Measurements from ENCODE around the gene MPND.
"Not testable (repeated sequence)": the region's sequence is repeated elsewhere in the genome, so short reads cannot be mapped to it uniquely, and the experiment has no call there.

The MPND gene

DNA sequence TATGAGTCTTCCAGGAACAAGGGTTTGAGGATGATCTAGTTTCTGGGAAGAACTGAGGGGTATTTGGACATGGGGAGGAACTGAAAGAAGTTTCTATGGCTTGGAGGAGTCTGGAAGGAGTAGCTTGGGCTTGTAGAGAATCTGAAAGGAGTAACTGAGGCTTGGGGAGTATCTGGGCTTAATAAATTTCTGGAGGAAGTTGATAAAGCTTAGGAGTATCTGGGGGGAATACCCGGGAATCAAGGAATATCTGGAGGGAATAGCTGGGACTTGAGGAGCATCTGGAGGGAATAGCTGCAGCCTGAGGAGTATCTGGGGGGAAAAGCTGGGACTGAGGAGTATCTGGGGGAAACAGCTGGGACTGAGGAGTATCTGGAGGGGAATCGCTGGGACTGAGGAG, 22.9 kb upstream of the MPND start:
- DNase-seq: no peak

DNA sequence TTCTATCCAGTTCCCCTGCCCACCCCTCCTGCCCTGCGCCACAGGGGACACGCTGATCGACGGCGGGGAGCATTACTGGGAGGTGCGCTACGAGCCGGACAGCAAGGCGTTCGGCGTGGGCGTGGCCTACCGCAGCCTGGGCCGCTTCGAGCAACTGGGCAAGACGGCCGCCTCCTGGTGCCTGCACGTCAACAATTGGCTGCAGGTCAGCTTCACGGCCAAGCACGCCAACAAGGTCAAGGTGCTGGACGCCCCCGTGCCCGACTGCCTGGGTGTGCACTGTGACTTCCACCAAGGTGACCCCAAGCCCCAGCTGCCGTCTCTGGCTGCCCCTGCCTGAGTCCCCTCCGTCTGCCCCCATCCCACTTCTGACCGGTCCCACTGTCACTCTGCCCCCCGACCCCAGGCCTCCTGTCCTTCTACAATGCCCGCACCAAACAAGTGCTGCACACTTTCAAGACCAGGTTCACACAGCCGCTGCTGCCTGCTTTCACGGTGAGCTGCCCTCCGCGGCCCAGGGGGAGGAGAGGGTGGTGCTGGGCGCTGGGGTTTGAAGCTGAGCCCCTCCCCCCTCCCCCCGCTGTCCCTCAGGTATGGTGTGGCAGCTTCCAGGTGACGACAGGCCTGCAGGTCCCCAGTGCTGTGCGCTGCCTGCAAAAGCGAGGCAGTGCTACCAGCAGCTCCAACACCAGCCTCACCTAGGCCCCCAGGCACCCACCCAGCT, 20.3 kb upstream of the MPND start:
- no peak for DNase-seq

DNA sequence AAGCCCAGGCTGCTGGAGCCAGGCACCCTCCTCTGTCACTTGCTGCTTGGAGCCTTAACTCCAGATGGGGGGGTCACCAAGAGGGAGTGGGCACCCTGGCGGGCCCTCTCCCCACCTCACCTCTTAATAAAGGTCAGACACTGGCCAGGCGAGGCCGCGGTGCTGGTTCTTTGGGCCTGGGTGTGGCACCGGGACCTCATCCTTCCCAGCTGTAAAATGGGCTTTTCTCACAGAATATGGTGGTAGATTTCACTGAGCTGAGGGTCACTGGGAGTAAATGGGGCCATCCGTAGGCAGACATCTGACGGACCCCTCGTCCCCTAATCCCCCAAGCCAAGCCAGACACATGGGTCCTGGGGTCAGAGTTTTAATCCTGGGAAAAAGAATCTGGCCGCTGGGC, 19.7 kb upstream of the MPND start:
- DNase-seq: no peak

DNA sequence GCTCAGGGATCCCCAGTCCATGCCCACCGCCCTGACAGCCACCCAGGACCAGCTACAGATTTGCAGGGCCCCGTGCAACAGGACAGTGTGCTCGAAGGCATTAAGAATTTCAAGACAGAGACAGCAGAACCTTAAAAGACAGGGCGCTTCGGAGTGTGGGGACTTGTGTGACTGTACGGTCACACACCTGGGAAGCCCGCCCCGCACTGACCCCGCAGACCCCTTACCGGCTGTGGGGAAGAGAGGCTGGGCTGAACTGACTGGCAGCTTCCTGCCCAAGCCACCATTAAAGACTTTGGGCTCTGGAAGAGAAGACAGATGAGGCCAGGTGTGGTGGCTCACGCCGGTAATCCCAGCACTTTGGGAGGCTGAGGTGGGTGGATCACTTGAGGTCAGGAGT, 19.1 kb upstream of the MPND start:
- no peak for DNase-seq

- DNase-seq: no peak
These were observed 17.0 kb upstream of the MPND start for GRCh38 chr19:4326215-4326836.

GRCh38 chr19:4326837-4327251, 16.5 kb upstream of the MPND start:
- DNase-seq: no peak

DNA sequence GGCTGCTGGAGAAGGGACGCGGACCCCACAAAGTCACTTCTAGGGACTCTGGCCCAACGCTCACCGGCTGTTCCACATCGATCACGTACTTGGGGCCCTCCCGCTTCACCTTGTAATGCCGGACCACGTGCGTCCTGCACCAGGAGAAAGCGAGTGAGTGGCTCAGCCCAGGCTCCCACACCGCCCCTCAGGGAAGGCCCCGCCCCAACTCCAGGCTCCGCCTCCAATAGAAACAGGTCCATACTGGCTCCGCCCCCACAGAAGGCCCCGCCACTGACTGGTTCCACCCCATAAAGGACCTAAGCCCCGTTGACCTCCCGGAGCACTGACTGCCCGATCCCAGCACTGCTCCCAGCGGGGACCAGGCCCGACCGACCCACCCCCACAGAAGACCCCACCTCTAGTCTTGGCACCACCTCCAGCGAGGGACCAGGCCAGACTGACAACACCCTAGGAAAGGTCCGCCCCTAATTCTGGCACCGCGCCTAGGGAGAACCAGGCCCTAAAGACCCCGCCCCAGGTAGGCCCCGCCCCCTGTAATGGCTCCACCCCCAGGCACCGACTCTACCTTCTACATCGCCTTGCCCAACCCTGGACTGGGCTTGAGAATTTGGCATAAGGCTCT, 16.0 kb upstream of the MPND start:
- DNase-seq: peak in 3 of 4 experiments; percentile 30 to 70 (median 32)

GRCh38 chr19:4327877-4328242, 15.5 kb upstream of the MPND start:
- no peak for DNase-seq

GRCh38 chr19:4328243-4328990, 14.9 kb upstream of the MPND start:
- peak; percentile 86 to 100 (median 92) for DNase-seq

DNA sequence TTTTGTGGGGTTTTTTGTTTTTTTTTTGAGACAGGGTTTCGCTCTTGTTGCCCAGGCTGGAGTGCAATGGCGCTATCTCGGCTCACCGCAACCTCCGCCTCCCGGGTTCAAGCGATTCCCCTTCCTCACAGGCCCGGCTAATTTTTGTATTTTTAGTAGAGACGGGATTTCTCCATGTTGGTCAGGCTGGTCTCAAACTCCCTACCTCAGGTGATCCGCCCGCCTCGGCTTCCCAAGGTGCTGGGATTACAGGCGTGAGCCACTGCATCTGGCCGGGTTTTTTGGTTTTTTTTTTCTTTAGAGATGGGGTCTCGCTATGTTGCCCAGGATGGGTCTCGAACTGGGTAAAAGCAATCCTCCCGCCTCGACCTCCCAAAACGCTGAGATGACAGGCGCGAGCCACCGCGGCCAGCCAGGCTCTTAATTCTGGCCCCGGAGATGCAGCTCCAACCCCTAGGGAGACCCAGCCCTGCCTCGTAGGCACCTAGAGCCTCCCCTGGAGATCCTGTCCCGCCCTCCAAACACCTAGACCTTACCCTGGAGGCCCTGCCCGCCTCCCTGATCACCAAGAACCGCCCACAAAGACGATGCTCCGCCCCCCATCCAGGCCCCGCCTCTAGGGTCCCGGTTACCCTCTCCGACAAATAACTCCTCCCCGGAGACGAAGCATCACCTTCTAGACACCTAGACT, 14.2 kb upstream of the MPND start:
- peak in 1 of 4 experiments; percentile 23 for DNase-seq

GRCh38 chr19:4329858-4330257, 13.5 kb upstream of the MPND start:
- DNase-seq: no peak

- no peak for DNase-seq
These were observed 8.3 kb upstream of the MPND start for GRCh38 chr19:4334929-4335570.

GRCh38 chr19:4337906-4338440, 5.4 kb upstream of the MPND start:
- no peak for DNase-seq

DNA sequence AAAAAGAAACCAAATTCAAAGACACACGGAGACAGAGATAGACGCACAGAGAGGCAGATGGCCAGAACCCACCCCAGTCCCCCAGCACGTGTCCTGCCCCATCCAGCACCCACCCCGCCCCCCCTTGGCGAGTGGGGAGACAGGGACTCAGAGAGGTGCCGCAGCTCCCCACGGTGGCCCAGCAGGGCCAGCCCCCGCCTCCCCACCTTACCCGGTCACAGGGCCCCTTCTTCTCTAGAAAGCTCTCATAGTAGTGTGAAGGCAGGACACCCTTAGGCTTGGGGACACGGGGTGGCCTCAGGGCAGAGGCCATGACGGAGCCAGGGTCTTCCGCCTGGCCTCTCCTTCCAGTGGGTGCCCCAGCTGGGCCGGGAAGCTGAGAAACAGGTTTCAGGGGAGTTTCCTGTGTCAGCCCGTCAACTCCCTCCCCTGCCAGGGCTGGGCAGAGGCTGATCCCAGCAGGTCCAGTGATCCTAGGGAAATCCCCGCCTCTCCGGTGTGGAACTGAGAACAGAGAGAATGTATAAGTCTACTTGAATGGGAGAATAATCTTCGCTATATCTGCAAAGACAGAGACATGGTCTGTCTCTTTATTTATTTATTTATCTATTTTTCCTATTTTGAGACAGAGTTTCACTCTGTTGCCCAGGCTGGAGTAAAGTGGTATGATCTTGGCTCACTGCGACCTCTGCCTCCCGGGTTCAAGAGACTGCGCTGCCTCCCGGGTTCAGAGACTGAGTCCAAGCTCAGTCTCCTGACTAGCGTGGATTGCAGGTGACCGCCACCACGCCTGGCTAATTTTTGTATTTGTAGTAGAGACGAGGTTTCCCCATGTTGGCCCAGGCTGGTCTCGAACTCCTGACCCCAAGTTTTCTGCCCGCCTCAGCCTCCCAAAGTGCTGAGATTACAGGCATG, 4.7 kb upstream of the MPND start, which contains the start of gene STAP2:
TSS of gene STAP2 (minus strand) at position 387 of the 915 bp plus-strand sequence. CDS start at position 313, 74 bp downstream.
- DNase-seq: no peak

GRCh38 chr19:4342314-4342614, 1.1 kb upstream of the MPND start:
- DNase-seq: no peak

GRCh38 chr19:4342615-4343369, 570 bp upstream of the MPND start:
- DNase-seq: peak; percentile 83 to 92 (median 90)

DNA sequence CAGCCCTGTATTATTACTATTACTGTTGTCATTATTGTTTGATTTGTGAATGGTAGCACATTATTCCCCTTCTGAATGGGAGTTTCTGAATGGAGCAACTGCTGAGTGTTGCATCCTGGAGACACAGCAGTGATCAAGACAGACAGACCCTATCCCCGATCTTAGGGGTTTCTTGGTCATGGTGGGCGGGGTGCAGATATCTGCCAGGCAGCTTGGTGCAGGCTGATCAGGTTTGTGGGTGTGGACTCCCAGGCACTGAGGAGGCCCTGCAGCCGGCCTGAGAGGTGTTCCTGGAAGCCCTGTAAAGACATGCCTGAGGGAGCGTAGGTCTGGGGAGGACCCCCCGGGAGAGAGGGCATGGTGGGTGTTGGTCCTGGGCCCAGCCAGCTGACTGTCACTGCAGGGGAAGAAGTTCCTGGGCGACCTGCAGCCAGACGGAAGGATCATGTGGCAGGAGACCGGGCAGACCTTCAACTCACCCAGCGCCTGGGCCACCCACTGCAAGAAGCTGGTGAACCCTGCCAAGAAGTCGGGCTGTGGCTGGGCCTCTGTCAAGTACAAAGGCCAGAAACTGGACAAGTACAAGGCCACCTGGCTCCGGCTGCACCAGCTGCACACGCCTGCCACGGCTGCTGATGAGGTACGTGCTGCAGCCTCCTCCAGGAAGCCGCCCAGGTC, 2.1 kb downstream of the MPND start:
- DNase-seq: no peak

GRCh38 chr19:4346020-4346383, 2.6 kb downstream of the MPND start:
- DNase-seq: no peak

DNA sequence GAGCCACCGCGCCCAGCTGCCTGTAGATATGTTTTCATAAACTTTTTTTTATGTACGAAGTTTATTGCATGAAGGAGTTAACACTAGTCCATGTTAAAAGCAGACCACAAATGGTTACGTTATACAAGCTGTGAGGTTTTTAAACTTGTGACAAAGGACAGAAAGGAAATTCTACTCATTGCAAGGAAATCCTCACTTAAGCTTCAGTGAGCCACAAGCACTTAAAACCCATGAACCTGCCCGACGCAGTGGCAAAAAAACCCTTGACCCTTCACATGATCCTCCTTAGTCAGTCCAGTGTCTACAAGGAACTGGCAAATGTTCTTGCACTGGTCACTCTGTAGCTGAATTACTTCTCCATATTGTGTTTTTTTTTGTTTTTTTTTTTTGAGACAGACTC, 4.2 kb downstream of the MPND start:
- DNase-seq: no peak

DNA sequence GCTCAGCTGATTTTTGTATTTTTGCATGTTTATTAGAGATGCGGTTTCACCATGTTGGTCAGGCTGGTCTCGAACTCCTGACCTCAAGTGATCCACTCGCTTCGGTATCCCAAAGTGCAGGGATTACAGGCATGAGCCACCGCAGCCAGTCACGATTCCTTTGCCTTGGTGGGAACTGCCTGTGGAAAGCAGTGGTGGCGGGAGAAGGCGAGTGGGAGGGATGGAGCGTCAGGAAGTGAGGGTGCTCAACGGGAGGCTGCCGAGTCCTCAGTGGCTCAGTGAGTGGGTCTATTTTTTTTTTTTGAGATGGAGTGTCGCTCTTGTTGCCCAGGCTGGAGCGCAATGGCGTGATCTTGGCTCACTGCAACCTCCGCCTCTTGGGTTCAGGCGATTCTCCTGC, 5.9 kb downstream of the MPND start:
- DNase-seq: not testable (repeated sequence)
